ENCODE measurements around the gene COL4A1.

DNA sequence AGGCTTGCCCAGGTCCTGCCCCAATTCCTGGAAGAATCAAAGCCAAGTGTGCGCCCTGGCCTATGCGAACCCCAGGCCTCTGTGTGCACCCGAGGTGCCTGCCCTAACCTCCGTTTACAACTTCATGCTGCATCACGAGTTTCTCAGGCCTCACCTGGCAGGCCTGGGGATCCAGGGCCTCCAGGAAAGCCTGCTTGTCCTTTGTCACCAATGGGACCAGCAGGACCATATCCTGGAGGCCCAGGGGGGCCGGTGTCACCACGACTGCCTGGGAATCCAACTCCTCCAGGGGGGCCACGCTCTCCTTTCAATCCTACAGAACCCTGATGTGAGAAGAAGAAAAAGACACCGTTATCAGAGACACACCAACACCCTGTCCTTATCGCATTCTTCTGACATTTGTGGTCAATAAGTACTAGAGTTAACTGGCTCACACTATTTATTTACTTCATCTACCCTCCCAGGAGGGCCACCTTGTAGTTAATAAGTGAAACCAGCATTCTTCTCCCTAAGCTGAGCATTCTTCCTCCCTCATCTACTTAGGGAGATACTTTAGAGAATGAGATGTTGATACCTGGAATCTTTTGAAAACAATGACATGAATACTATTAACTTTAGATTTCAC, 120.6 kb downstream of the COL4A1 start:
- TF ChIP-seq GATA3 (IDR thresholded peaks at IDR 0.05; ENCODE audit: low read depth, low read length) = no peak
- no peak for TF ChIP-seq GATA2 (IDR thresholded peaks at IDR 0.05; ENCODE audit: low read depth, low read length)

Measured in SH-SY5Y (cell line).